GM12878 (cell line): ENCODE measurements around the gene CTNNA2. TPM values are rescaled to one million over a fixed set of nuclear protein-coding genes. Genes with fewer than 3 reads are reported as not detected.

Source experiments
- ATAC-seq: fragments of 200-7000 bp; cut with Tn5 transposase; 3 replicates; pipeline ENCODE4 v1.9.1; 2020; ENCODE audit warnings: mild to moderate bottlenecking, moderate library complexity
- BruUV-seq: library from RNA; stranded (reverse); fragments of 400-500 nt; replicated peaks from 2 replicates; lab custom pipeline; 2021; lab: Mats Ljungman, UMichigan
- CTCF ChIA-PET: fragments of 300-600 bp; sonication (Branson Sonifier 250); formaldehyde crosslinking; extraction: SDS; loops from one replicate; lab custom pipeline; 2021; ENCODE audit warnings: inconsistent platforms; lab: Yijun Ruan, JAX
- POLR2A ChIA-PET: fragments of 350-600 bp; formaldehyde crosslinking; extraction: SDS; loops from one replicate; lab custom pipeline; 2021; ENCODE audit warnings: inconsistent platforms; lab: Charles Lee
- RAD21 ChIA-PET: fragments of 300-600 bp; sonication (Branson Sonifier 250); formaldehyde crosslinking; loops from one replicate; lab custom pipeline; 2023; ENCODE audit warnings: antibody characterized with exemption; ENCODE audit not compliant: unreplicated experiment; lab: Charles Lee
- SMC1A ChIA-PET: fragments of 300-600 bp; sonication (Branson Sonifier 250); formaldehyde crosslinking; loops from one replicate; lab custom pipeline; 2023; ENCODE audit not compliant: unreplicated experiment, uncharacterized antibody; lab: Charles Lee
- DNase-seq: peaks from one replicate; pipeline ENCODE4 v3.0.0-alpha.2; 2011; ENCODE audit warnings: low read depth, low spot score
- FAIRE-seq: peaks from 3 replicates; lab custom pipeline; 2011; peaks lifted over from hg19 to GRCh38; lab: Jason Lieb, UNC
- H2AFZ ChIP-seq: 2 replicates; pipeline ENCODE4 v1.6.0; 2011; ENCODE audit warnings: low read depth, low read length, control low read depth; ENCODE audit not compliant: control insufficient read depth
- H3K27ac ChIP-seq: 2 replicates; pipeline ENCODE4 v1.5.1; 2011; ENCODE audit warnings: control low read depth; ENCODE audit not compliant: control insufficient read depth, insufficient read depth
- H3K27me3 ChIP-seq, 2 experiments: replicated peaks in 1 of 2; 2 replicates each; pipeline versions ENCODE4 v1.6.0 to v1.6.1; 2011; ENCODE audit warnings: low read length in 1 of 2; ENCODE audit not compliant: control insufficient read depth in 2 of 2, insufficient read depth in 2 of 2
- H3K36me3 ChIP-seq, 2 experiments: 2 replicates each; pipeline ENCODE4 v1.5.1; 2011; ENCODE audit warnings: low read length in 1 of 2; ENCODE audit not compliant: control insufficient read depth in 2 of 2, insufficient read depth in 2 of 2
- H3K4me1 ChIP-seq: 2 replicates; pipeline ENCODE4 v1.6.1; 2011; ENCODE audit warnings: mild to moderate bottlenecking, low read length, moderate library complexity, mixed read lengths; ENCODE audit not compliant: control insufficient read depth, insufficient read depth
- H3K4me2 ChIP-seq: 2 replicates; pipeline ENCODE4 v1.6.0; 2011; ENCODE audit warnings: control low read depth; ENCODE audit not compliant: control insufficient read depth, insufficient read depth
- H3K4me3 ChIP-seq: fragments of 200-600 bp; sonication (generic); 2 replicates; pipeline ENCODE4 v1.5.1; 2016
- H3K79me2 ChIP-seq: 2 replicates; pipeline ENCODE4 v1.6.0; 2011; ENCODE audit warnings: low read length; ENCODE audit not compliant: control insufficient read depth, insufficient read depth
- H3K9ac ChIP-seq: 2 replicates; pipeline ENCODE4 v1.8.0; 2011; ENCODE audit warnings: low read length, control low read depth, mixed read lengths; ENCODE audit not compliant: control insufficient read depth, insufficient read depth
- H3K9me3 ChIP-seq: replicated peaks from 3 replicates; pipeline ENCODE4 v1.5.1; 2011; ENCODE audit warnings: mild to moderate bottlenecking, low read length; ENCODE audit not compliant: control insufficient read depth, insufficient read depth
- H4K20me1 ChIP-seq: 2 replicates; pipeline ENCODE4 v1.6.0; 2011; ENCODE audit not compliant: control insufficient read depth, insufficient read depth
- EED ChIP-seq: sonication (generic); IDR thresholded peaks from 2 replicates; pipeline ENCODE4 v1.6.1; 2016; ENCODE audit warnings: antibody characterized with exemption, low read depth
- HDAC2 ChIP-seq: fragments of 200-600 bp; sonication (generic); IDR thresholded peaks from 2 replicates; pipeline ENCODE4 v1.6.1; 2017
- MTA2 ChIP-seq: fragments of 450-650 bp; IDR thresholded peaks from 2 replicates; pipeline ENCODE4 v1.6.1; 2016; ENCODE audit warnings: low read depth, mild to moderate bottlenecking, moderate library complexity
- NFYA ChIP-seq: IDR thresholded peaks from 2 replicates; pipeline ENCODE4 v1.6.1; 2011; ENCODE audit warnings: low read depth, mild to moderate bottlenecking, low read length, improper control_type of control experiment, borderline replicate concordance
- NFYB ChIP-seq: IDR thresholded peaks from 2 replicates; pipeline ENCODE4 v1.6.1; 2011; ENCODE audit warnings: low read depth, mild to moderate bottlenecking, low read length, improper control_type of control experiment, moderate library complexity; ENCODE audit not compliant: insufficient read depth
- NR2C2 ChIP-seq: IDR thresholded peaks from 2 replicates; pipeline ENCODE4 v1.6.1; 2011; ENCODE audit warnings: borderline replicate concordance, low read depth; ENCODE audit not compliant: control insufficient read depth, insufficient read length
- POU2F2 ChIP-seq: IDR thresholded peaks from 3 replicates; pipeline ENCODE4 v1.6.1; 2011; ENCODE audit warnings: low read depth, mild to moderate bottlenecking, low read length, borderline replicate concordance
- RAD51 ChIP-seq: fragments of 450-650 bp; IDR thresholded peaks from 2 replicates; pipeline ENCODE4 v1.6.1; 2016; ENCODE audit warnings: moderate library complexity, mild to moderate bottlenecking, inconsistent platforms
- RB1 ChIP-seq: fragments of 450-650 bp; formaldehyde crosslinking; IDR thresholded peaks from 2 replicates; pipeline ENCODE4 v1.6.1; 2017; ENCODE audit warnings: mild to moderate bottlenecking, borderline replicate concordance
- SMC3 ChIP-seq: IDR thresholded peaks from 2 replicates; pipeline ENCODE4 v1.6.1; 2011; ENCODE audit warnings: low read length, improper control_type of control experiment, borderline replicate concordance
- SRF ChIP-seq, 2 experiments: IDR thresholded peaks; 2 replicates each; pipeline ENCODE4 v1.6.1; 2011; ENCODE audit warnings: low read depth in 2 of 2, low read length in 2 of 2, mild to moderate bottlenecking in 1 of 2, moderate library complexity in 1 of 2
- TAF1 ChIP-seq: IDR thresholded peaks from 2 replicates; pipeline ENCODE4 v1.6.1; 2011; ENCODE audit warnings: mild to moderate bottlenecking, low read depth, low read length, borderline replicate concordance
- ZNF274 ChIP-seq: IDR thresholded peaks from one replicate; pipeline ENCODE4 v1.8.0; 2011; ENCODE audit not compliant: insufficient read length, insufficient read depth
- ZSCAN29 ChIP-seq: fragments of 450-650 bp; IDR thresholded peaks from 2 replicates; pipeline ENCODE4 v1.6.1; 2017; ENCODE audit warnings: mild to moderate bottlenecking, moderate library complexity
- WGBS: methylation state at CpG from one replicate; pipeline ENCODE4 v1.1.6; 2016; ENCODE audit warnings: low lambda C conversion rate; ENCODE audit not compliant: insufficient replicate concordance, insufficient coverage; ENCODE audit errors: missing lambda C conversion rate; 5-methylcytosine and 5-hydroxymethylcytosine counted together
- in situ Hi-C: fragments of 300-500 bp; cut with MboI; formaldehyde crosslinking; loops from 9 replicates; pipeline ENCODE4 v1.14.3; 2018; ENCODE audit warnings: mixed read lengths
- intact Hi-C: fragments of 100-400 bp; cut with micrococcal nuclease; formaldehyde crosslinking; loops from one replicate; pipeline ENCODE4 v1.14.2; 2022; ENCODE audit not compliant: unreplicated experiment
- polyA plus RNA-seq, 11 experiments: library from polyadenylated mRNA; depleted of rRNA in 4 of 11; unstranded in 6 of 11; stranded (reverse) in 5 of 11; fragments of >200 nt; fragmentation: Nextera tagmentation in 4 of 11; fragmentation: Illumina TruSeq in 1 of 11; extraction: Ambion mirVana in 4 of 11; extraction: Trizol in 1 of 11; gene quantifications; 1 replicate in 1 of 11; 2 replicates in 10 of 11; pipeline versions ENCODE4 v1.2.1 to v1.2.3, GENCODE V29; 2011 to 2016; ENCODE audit warnings: inconsistent platforms in 2 of 11, missing spikeins in 2 of 11, low read depth in 1 of 11
- total RNA-seq, 4 experiments: library from RNA; depleted of rRNA in 3 of 4; stranded (reverse); fragments of >200 nt in 3 of 4; fragmentation: Illumina TruSeq in 1 of 4; extraction: Trizol in 1 of 4; gene quantifications; 2 replicates each; pipeline versions ENCODE4 v1.2.1 to v1.2.3, GENCODE V29; 2013 to 2021
- TF ChIP-seq, protein P1 (sequence below): fragments of 450-650 bp; IDR thresholded peaks from 2 replicates; pipeline ENCODE4 v1.6.1; 2017; ENCODE audit warnings: borderline replicate concordance
- TF ChIP-seq, protein P2 (sequence below): fragments of 450-650 bp; IDR thresholded peaks from 2 replicates; pipeline ENCODE4 v1.6.1; 2017; ENCODE audit warnings: mild to moderate bottlenecking, low read depth, inconsistent platforms; ENCODE audit not compliant: poor library complexity, severe bottlenecking
- TF ChIP-seq, protein P3 (sequence below): IDR thresholded peaks from 2 replicates; pipeline ENCODE4 v1.6.1; 2011; ENCODE audit warnings: low read depth, mild to moderate bottlenecking, low read length, moderate library complexity, borderline replicate concordance; ENCODE audit errors: extremely low read depth

CTNNA2 gene
- total and polyA plus RNA-seq, 10 of the 15 experiments (the other 5 are each of a cell fraction or from before 2014, with no cell fraction given): 2.4 to 36.2 (median 6.6) TPM

DNA sequence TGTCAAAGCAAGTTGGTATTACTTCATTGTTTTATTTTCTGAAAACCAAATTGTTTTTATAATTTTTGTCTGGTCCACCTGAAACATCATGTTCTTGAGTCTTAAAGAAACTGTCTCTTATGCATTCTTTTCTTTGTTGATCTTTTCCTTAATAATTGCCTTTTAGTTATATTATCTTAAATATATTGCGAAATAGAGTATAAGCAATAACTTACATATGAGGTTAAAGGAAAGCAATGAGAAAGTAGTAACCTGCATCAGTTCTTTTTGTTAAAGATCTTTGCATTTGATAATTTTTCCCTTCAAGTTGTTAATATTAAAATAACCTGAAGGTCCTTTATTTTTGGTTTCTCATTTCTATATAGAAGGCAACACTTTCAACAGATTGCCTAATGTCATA lies 315.0 kb downstream of the CTNNA2 start (continued):
- TF ChIP-seq ZNF274: no peak

DNA sequence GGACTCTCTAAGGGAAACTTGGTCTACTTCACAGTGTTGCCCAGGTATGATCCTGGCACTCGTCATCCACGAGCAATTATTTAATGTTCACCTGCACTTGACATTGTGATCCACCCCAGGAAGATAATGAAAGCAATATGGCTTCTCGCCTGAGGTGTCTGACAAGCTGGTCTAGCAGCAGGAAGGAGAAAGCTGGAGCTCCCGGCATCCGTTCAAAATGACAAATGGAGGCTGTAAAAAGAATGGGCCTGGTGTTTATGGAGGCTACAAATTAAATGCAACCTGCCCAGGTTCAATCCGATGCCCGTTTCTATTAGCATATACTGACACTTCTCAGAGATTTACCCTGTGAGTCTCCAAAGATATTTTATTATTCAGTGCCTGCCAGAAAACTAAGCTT lies 317.6 kb downstream of the CTNNA2 start:
- Histone ChIP-seq H3K9ac (no peak overlapping the region), H4K20me1 (no peaks in the 10 kb centered on the region), H3K36me3 (no peaks in the 10 kb centered on the region), H2AFZ (no peak overlapping the region), H3K27me3 (no peaks in the 10 kb centered on the region), H3K9me3 (no peaks in the 10 kb centered on the region), H3K4me1 (no peaks in the 10 kb centered on the region), H3K79me2 (no peaks in the 10 kb centered on the region), H3K4me3 (no peak overlapping the region), H3K4me2 (no peak overlapping the region), H3K27ac (no peak overlapping the region)
- CTCF ChIA-PET: no interaction called here
- SMC1A ChIA-PET: interaction anchor here (0.6 kb wide), 1 partner anchor 121 kb away, joined by 3 read pairs; no protein-coding TSS in a partner anchor
- RAD21 ChIA-PET: no interaction called here
- FAIRE-seq (no peak), ATAC-seq (no peak), DNase-seq (no peak)
- no TSS peak for BruUV-seq
- 7% methylated on average over 7 of the region's 7 CpGs for WGBS
- in situ Hi-C loops (no loop called here), intact Hi-C loops (no loop called here)
- POLR2A ChIA-PET: no interaction called here
- no peak for TF ChIP-seq RAD51
- no peak for TF ChIP-seq NFYB
- no peak for TF ChIP-seq HDAC2
- TF ChIP-seq TAF1: no peak
- TF ChIP-seq, protein P1, sequence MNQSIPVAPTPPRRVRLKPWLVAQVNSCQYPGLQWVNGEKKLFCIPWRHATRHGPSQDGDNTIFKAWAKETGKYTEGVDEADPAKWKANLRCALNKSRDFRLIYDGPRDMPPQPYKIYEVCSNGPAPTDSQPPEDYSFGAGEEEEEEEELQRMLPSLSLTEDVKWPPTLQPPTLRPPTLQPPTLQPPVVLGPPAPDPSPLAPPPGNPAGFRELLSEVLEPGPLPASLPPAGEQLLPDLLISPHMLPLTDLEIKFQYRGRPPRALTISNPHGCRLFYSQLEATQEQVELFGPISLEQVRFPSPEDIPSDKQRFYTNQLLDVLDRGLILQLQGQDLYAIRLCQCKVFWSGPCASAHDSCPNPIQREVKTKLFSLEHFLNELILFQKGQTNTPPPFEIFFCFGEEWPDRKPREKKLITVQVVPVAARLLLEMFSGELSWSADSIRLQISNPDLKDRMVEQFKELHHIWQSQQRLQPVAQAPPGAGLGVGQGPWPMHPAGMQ: no peak
- no peak for TF ChIP-seq SMC3
- TF ChIP-seq, protein P2, sequence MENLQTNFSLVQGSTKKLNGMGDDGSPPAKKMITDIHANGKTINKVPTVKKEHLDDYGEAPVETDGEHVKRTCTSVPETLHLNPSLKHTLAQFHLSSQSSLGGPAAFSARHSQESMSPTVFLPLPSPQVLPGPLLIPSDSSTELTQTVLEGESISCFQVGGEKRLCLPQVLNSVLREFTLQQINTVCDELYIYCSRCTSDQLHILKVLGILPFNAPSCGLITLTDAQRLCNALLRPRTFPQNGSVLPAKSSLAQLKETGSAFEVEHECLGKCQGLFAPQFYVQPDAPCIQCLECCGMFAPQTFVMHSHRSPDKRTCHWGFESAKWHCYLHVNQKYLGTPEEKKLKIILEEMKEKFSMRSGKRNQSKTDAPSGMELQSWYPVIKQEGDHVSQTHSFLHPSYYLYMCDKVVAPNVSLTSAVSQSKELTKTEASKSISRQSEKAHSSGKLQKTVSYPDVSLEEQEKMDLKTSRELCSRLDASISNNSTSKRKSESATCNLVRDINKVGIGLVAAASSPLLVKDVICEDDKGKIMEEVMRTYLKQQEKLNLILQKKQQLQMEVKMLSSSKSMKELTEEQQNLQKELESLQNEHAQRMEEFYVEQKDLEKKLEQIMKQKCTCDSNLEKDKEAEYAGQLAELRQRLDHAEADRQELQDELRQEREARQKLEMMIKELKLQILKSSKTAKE: no peak
- TF ChIP-seq NR2C2: no peak
- no peak for TF ChIP-seq POU2F2
- no peak for TF ChIP-seq MTA2
- TF ChIP-seq ZSCAN29: no peak
- TF ChIP-seq RB1: no peak
- no peak for TF ChIP-seq NFYA
- TF ChIP-seq, protein P3, sequence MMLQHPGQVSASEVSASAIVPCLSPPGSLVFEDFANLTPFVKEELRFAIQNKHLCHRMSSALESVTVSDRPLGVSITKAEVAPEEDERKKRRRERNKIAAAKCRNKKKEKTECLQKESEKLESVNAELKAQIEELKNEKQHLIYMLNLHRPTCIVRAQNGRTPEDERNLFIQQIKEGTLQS: no peak
- no peak for TF ChIP-seq EED
- no peak for TF ChIP-seq SRF (IDR thresholded peaks at IDR 0.05; ENCODE audit: low read depth in 2 of 2, low read length in 2 of 2)
